GM19193 (cell line): ENCODE measurements around the gene ZC3H12C.

Experiments used
- POLR2A ChIP-seq: IDR thresholded peaks from 4 replicates; pipeline ENCODE4 v1.6.1; 2011; ENCODE audit not compliant: insufficient read depth, insufficient read length; ENCODE audit errors: extremely low read depth

The ZC3H12C gene

DNA sequence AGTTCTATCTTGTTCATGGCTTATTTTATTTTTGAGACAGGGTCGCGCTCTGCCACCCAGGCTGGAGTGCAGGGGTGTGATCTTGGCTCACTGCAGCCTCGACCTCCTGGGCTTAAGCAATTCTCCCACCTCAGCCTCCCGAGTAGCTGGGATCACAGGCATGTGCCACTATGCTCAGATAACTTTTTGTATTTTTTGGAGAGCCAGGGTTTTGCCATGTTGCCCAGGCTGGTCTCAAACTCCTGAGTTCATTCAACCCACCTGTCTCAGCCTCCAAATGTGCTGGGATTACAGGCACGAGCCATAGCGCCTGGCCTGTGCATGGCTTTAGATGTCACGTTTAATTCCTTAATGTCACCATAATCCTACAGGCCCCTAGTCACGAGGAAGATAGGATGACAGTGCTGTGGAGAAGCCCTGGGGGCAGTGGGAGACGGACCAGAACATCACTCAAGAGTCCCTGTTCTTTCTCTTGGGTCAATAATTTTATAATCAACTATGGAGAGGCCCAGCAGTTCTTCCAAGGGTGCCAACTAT lies 103.8 kb downstream of the ZC3H12C start:
- no peak for TF ChIP-seq POLR2A

DNA sequence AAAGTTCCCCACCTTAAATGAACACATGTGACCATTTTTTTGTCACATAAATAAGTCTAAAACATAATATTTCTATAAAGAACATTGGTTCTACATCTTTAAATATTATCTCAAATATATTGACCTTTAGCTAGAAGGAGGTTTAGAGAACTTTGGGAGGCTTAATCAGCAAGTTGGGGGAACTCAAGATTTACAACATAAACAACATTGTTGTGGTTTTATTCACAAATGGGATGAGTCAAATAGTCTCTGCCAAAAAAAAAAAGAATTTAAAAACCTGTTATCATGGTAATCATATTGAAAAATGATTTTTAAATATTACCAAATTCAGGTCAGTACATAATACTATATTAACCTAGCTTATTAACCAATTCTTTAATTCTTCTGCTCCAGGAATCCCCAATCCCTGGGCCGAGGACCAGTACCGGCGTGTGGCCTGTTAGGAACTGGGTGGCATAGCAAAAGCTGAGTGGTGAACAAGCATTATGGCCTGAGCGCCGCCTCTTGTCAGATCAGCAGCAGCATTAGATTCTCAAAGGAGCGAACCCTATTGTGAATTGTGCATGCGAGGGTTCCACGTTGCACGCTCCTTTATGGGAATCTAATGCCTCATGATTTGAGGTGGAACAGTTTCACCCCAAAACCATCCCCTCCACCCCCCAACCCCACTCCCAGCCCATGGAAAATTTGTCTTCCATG lies 105.0 kb downstream of the ZC3H12C start:
- no peak for TF ChIP-seq POLR2A

DNA sequence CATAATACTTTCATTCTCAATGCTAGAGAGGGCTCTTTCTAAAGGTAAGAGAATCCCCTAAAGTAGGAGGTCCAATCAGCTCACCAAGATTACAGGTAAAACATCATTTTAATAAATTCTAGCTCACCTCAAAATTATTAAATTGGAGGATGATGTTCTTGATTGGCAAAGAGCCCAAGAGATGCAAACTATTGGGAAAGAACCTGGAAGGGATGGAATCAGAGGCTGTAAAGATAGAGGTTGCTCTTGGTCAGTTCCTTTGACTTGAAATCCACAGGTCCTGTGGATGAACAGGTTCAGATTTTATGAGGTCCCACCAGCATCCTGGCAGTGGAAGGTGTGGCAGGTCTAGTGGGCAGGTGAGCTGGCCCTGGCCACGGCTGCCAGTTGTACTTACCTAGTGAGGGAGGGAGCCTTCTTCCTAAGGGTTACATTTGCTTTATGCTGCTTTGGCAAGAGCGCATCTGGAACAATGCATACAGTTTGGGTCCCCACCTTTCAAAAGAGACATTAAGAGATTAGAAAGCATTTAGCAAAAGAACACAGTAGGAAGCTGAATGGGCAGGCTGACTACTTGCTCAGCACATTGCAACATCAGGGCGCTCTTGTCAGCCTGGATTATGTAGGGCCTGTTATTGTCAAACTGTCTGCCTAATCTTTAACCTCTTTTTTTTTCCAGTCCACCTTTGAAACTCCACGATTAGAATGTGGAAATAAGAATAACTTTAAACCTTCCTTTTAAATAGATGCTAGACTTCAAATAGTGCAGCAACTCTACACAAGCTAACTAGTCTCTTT lies 106.2 kb downstream of the ZC3H12C start:
- no peak for TF ChIP-seq POLR2A

DNA sequence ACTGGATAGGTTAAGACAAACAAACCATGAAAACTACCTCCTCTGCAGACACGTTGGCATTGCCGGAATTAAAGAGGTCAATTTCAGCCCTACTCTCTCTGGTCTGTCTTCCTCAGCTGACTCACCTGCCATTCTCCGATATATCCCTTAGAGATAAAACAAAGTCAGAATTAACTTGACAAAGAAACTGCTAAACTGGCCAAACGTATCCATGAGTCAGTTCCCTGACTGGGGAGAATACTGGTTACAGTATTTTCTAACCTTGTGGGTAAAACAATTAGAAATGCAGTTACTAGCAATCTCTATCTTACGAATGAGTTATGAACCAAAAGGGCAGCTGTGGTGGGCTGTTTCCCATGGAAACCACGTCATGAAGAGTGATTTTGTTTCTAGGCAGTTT lies 107.0 kb downstream of the ZC3H12C start:
- TF ChIP-seq POLR2A, result no peak

DNA sequence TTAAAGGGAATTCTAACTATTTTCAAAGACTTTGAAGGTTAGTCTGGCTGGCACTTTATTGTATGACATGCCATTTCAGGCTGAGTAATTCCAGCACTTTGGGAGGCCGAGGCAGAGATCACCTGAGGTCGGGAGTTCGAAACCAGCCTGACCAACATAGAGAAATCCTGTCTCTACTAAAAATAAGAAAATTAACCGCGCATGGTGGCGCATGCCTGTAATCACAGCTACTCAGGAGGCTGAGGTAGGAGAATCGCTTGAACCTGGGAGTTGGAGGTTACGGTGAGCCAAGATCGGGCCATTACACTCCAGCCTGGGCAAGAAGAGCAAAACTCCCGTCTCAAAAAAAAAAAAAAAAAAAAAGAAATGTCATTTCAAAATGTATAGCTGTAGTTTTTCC lies 107.6 kb downstream of the ZC3H12C start:
- no peak for TF ChIP-seq POLR2A

DNA sequence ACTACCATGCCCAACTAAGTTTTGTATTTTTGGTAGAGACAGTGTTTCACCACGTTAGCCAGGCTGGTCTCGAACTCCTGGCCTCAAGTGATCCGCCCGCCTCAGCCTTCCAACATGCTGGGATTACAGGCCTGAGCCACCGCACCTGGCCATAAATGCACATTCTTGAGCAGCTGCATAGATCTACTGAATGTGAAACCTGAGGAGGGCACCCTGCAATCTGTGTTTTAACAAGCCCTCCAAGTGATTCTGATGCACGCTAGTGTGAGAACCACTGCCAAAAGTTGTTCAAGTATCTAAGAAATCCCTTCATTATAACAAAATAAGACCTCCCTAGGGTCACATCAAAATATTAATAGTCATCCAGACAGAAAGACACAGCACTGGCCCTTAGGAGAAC lies 113.9 kb downstream of the ZC3H12C start:
- no peak for TF ChIP-seq POLR2A

DNA sequence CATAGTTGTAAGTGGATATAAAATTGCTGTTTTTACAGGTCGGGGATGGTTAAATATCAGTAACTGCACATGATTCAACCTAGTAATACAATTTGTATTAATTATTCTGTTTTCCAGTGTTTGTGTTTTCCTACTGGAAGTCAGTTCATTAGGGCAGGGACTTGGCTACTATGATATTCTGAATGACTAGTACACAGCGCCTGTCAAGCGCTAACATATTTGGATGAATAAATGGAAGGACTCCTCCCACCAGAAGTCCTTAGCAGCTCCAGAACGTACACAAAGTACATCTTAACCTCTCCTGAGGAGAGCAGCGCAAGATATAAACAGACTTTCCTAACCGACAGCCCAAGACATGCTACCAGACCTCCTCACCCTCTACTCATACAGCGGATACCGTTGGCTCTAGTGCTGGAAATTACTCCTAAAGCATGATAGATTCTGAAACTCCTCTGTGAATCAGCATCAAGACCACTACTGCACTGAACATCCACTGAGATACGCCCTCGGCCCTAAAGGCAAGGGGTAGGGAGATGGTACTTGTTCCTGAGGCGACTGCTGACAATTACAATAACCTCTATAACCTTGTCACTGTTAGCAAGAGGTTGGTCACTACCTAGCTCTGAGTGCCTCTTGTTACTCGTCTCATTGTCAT lies 124.2 kb downstream of the ZC3H12C start:
- no peak for TF ChIP-seq POLR2A

DNA sequence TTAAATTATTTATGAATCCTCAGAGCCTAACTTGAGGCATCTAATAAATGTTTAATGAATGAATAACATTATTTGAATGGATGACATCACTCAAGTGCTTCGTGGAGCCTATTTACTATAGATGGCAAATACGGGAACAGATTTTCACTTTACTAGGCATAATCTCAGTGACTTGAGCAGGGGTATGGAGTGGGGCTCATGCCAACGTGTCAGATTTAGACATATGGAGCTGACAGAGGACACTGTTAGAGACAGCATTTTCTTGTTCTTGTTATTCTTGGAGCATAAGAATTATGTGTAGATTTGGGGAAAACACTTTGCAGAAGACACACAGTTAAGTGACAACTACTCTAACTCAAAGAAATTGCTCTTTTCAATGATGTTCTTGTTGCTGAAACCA lies 124.7 kb downstream of the ZC3H12C start:
- no peak for TF ChIP-seq POLR2A

DNA sequence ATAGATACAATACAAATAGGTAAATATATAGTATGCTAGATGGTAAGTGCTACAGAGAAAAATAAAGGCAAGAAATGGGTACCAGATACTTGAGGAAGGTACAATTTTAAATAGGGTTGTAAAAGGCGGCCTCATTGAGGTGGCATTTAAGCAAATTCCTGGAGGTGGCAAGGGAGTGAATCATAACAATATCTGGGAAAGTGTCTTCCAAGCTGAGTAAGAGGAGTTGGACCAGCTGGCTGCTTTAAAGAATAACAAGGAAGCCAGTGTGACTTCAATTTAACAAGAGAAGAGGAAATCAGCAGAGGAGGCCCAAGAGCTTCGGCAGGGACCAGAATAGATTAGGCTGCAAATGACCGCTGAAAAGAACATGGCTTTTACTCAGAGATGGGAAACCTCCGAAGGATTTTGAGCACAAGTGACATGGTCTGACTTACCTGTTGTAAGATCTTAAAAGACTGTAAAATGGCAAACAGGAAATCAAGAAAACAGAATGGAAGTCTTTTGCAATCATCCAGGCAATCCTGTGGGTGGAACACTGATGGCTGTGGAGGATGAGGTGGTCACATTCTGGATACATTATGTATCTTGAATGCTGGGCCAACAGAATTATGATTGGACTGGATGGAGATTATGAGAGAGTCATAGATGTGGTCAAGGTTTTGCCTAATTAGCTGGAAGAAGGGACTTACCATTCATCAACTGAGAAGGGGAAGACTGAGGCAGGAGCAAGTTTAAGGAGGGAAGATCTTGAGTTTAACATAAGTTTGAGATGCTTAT lies 126.0 kb downstream of the ZC3H12C start:
- TF ChIP-seq POLR2A, result no peak
